ENCODE data around the gene CCSER2. TPM values are rescaled to one million over a fixed set of nuclear protein-coding genes. Genes with fewer than 3 reads are reported as not detected.
"Not testable (repeated sequence)": the region's sequence is repeated elsewhere in the genome, so short reads cannot be mapped to it uniquely, and the experiment has no call there.

CCSER2 gene
- total RNA-seq, 1 experiment from 2014 or later: 2.7 TPM

GRCh38 chr10:84310470-84310869 lies 17.9 kb upstream of the CCSER2 start:
- no peak for DNase-seq (ENCODE audit: low spot score)

DNA sequence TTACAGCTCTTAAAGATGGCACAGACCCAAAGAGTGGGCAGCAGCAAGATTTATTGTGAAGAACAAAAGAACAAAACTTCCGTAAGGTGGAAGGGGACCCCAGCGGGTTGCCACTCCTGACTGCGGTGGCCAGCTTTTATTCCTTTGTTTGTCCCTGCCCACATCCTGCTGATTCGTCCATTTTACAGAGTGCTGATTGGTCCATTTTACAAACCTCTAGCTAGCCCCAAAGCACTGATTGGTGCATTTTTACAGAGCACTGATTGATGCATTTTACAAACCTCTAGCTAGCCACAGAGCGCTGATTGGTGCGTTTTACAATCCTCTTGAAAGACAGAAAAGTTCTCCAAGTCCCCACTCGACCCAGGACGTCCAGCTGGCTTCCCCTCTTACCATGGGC lies 16.8 kb upstream of the CCSER2 start:
- no peak for DNase-seq (ENCODE audit: low spot score)

GRCh38 chr10:84312816-84313215 lies 15.6 kb upstream of the CCSER2 start:
- DNase-seq (ENCODE audit: low spot score): no peak

GRCh38 chr10:84314275-84314674 lies 14.1 kb upstream of the CCSER2 start:
- DNase-seq (ENCODE audit: low spot score): no peak

DNA sequence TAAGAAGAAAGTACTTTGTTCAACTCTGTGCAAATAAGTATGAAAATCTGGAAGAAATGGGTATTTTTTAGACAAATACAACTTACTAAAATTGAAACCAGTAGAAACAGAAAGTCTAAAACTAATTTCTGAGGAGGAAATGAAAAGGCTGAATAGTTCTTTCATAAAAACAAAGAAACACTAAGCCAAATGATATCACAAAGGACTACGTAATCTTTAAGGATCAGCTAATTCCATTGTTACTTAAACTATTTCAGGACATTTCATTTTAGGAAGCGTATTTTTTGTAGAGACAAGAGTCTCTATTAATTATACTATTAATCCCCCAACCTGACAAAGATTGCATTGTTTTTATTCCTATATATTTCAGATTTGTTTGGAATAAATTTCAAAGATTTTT lies 11.2 kb upstream of the CCSER2 start:
- DNase-seq (ENCODE audit: low spot score): no peak

- DNase-seq (ENCODE audit: low spot score): no peak
Measured at GRCh38 chr10:84321902-84322301, 6.5 kb upstream of the CCSER2 start.

- DNase-seq (ENCODE audit: low spot score): peak; percentile 46
Measured at GRCh38 chr10:84323566-84323965, 4.8 kb upstream of the CCSER2 start.

- not testable (repeated sequence) for DNase-seq (ENCODE audit: low spot score)
Measured at GRCh38 chr10:84326995-84327394, 1.4 kb upstream of the CCSER2 start.

DNA sequence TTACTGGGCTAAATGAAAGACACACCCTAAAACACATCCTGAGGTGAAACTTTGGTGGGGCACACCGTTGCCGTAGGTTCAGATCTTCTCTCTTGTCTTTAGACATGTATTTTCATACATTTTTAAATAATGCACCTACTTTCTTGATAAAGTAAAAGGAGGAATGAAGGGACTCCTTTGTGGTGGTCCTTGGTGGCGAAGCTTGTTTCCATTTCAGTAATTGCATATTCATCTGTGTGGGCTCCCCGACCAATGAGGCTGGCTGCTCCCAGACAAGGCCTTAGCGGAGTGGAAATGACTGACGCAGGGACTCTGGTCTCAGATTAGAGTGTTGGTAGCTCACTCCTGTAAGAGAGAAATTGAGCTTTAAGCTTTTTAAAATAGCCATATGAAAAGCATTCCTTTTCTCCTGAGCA lies 815 bp downstream of the CCSER2 start:
- peak; percentile 37 for DNase-seq (ENCODE audit: low spot score)

DNA sequence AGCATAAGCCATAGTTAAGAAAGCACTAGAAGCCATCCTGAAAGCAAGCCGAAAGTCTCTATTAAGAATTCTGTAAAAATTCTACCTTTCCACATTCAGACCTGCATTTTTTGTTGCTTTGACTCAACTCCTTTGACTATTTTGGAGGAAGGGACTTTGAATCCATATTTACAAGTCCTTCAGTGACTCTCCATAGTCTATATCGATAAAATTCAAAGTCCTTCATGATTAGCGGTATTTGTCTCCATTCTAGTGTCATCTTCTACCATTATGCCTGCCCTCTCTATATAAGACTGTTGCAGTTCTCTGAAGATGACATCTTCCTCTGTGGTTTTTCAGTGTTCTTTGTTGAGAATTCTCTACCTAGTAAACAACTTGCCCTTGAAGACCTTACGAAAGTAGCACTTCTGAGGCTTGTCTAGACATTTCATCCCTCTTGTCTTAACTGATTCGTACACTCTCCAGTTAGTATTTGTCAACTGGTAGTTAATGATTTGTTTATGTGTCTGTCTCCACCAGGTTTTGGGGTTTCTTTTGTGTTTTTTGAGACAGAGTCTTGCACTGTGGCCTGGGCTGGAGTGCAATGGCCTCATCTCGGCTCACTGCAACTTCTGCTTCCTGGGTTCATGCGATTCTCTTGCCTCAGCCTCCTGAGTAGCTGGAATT lies 1.7 kb downstream of the CCSER2 start:
- DNase-seq (ENCODE audit: low spot score): no peak

DNA sequence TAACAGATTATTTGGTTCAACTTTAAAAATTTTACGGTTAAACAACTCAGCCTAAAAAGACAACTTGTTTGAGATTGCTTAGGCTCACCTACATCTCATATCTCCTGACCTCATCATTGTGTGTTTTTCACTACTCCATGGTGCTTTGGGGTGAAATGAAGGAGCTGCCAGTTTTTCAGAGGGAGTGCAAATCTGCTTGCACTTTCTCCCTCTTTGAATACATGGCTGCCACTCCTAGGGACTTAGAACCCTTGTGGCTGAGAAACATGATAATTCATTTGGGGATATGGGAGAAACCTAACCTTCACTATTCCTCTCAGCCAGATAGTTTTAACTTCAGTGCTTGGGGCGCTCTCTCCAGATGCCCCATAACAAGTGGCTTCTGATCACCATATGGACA lies 2.7 kb downstream of the CCSER2 start:
- DNase-seq (ENCODE audit: low spot score): no peak

GRCh38 chr10:84333864-84334451 lies 5.6 kb downstream of the CCSER2 start:
- DNase-seq (ENCODE audit: low spot score): no peak

GRCh38 chr10:84334811-84335210 lies 6.4 kb downstream of the CCSER2 start:
- no peak for DNase-seq (ENCODE audit: low spot score)

GRCh38 chr10:84335516-84335915 lies 7.1 kb downstream of the CCSER2 start:
- DNase-seq (ENCODE audit: low spot score): no peak

DNA sequence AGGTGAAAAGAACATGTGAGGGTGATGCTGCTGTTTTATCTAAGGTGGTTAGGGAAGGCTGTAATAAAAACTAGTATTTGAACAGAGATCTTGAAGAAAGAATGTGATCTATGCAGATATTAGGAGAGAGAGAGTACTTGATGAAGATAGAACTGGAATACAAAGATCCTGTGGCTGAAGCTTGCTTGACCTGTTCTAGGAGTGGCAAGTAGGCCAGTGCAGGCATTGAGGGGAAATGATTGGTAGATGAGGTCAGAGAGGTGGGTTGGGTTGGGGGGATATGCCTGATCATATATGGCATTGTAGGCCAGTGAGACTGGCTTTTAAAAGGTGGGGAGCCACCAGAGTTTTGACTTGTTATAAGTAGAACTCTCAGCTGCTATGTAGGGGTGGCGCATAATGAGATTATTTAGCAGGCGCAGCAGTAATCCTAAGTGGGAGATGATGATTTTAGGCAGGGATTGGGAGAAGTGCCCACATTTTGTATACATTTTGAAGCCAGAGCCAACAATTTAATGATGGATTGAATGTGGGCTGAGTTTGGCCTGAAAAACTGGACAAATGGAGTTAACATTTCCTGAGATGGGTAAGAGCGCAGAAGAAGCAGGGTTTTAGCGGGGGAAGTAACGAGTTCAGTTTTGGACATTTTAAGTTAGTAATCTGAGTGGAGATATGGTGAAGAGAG lies 8.2 kb downstream of the CCSER2 start:
- no peak for DNase-seq (ENCODE audit: low spot score)

DNA sequence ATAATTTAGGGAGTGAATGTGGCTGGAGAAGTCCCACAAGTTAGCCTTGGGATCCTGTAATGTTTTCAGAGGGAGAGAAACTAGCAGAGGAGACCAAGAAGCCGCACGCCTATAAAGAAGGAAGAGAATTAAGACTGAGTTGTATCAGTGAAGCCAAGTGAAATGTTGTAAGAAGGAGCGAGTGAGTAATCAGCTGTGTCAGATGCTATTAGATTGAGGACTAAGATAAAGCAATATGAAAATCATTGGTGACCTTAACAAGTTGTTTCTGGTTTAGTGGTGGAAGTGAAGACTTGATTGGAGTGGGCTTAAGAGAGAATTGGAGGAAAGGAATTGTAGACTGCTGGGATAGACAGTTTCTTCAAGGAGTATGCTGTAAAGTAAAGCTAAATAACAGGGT lies 8.8 kb downstream of the CCSER2 start:
- DNase-seq (ENCODE audit: low spot score): no peak

DNA sequence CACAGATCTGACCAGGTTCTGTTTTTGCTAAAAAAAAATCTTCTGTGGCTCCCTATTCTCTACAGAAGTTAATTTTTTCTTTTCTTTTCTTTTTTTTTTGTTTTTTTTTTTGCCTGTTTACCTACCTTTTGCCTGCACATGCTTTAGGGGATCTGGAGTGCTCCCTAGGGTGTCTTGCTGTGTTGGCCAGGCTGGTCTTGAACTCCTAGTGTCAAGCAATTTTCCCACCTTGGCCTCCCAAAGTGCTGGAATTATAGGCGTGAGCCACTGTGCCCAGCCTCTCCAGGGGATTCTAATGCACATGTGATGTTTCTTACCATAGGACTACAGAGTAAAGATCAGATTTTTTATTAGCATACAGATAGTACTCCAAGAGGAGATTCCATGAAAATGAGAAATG lies 10.6 kb downstream of the CCSER2 start:
- no peak for DNase-seq (ENCODE audit: low spot score)

GRCh38 chr10:84340187-84340586 lies 11.8 kb downstream of the CCSER2 start:
- no peak for DNase-seq (ENCODE audit: low spot score)

GRCh38 chr10:84340632-84341537 lies 12.5 kb downstream of the CCSER2 start:
- DNase-seq (ENCODE audit: low spot score): no peak

- DNase-seq (ENCODE audit: low spot score): no peak
Measured at GRCh38 chr10:84341538-84341856, 13.1 kb downstream of the CCSER2 start.

DNA sequence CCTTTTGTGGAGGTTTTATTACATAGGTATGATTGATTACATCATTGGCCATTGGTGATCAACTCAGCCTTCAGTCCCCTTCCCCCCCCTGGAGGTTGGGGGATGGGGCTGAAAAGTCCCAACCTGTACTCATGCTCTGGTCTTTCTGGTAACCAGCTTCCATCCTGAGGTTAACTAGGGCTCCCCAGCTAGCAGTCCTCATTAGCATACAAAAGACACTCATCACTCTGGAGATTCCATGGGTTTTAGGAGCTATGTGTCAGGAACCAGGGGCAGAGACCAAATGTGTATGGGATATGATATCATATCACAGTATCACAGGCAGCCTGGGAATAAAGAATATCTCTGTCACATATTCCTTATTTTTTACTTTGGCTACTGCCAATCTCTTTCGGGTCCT lies 13.6 kb downstream of the CCSER2 start:
- no peak for DNase-seq (ENCODE audit: low spot score)

DNA sequence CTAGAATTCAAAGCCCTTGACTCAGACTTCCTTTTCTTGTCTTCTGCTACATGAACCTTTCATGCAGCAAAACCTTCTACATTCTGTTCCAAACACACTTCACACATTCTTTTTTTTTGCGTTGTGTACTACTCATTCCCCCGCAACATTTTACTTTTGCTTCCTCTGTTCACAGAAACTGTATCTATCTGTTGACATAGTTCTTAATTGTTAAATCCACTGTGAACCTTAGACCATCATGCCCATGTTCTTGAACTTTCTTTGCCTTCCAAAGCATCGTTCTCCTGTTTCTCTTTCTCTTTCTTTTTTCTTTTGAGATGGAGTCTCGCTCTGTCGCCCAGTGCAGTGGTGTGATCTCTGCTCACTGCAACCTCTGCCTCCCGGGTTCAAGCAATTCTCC lies 14.2 kb downstream of the CCSER2 start:
- no peak for DNase-seq (ENCODE audit: low spot score)

Measured in HT-29 (cell line).